Heart left ventricle (tissue), 16 donors: ENCODE results near the gene BRINP1. TPM values are rescaled to one million over a fixed set of nuclear protein-coding genes. Genes with fewer than 3 reads are reported as not detected.

ENCODE experiments used
- ATAC-seq, 4 donors: fragments of 200-7000 bp; cut with Tn5 transposase; one replicate each; pipeline ENCODE4 v1.9.1; 2020 to 2022; ENCODE audit warnings: moderate library complexity in 4 of 4, mild to moderate bottlenecking in 3 of 4, moderate number of reproducible peaks in 1 of 4
- DNase-seq, 5 donors: peaks; one replicate each; pipeline ENCODE4 v3.0.0-alpha.2; 2020
- H3K27ac ChIP-seq, 12 donors: fragments of 200-600 bp; sonication (generic) in 4 of 12; one replicate each; pipeline versions ENCODE4 v1.5.0 to v1.8.0; 2016 to 2022; ENCODE audit warnings: mild to moderate bottlenecking in 2 of 12
- H3K27me3 ChIP-seq, 9 donors: fragments of 200-600 bp; sonication (generic) in 2 of 9; one replicate each; pipeline versions ENCODE4 v1.5.1 to v1.8.0; 2016 to 2022; ENCODE audit warnings: mild to moderate bottlenecking in 3 of 9
- H3K36me3 ChIP-seq, 9 donors: fragments of 200-600 bp; sonication (generic) in 2 of 9; one replicate each; pipeline versions ENCODE4 v1.5.0 to v1.8.0; 2018 to 2022; ENCODE audit warnings: mild to moderate bottlenecking in 2 of 9
- H3K4me1 ChIP-seq, 12 donors: fragments of 200-600 bp; sonication (generic) in 4 of 12; one replicate each; pipeline versions ENCODE4 v1.5.0 to v1.8.0; 2016 to 2022; ENCODE audit warnings: mild to moderate bottlenecking in 3 of 12
- H3K4me3 ChIP-seq, 12 donors: fragments of 200-600 bp; sonication (generic) in 4 of 12; one replicate each; pipeline versions ENCODE4 v1.5.0 to v1.8.0; 2017 to 2022; ENCODE audit warnings: mild to moderate bottlenecking in 9 of 12, moderate library complexity in 4 of 12
- H3K9me3 ChIP-seq, 12 donors: fragments of 200-600 bp; sonication (generic) in 4 of 12; one replicate each; pipeline versions ENCODE4 v1.5.0 to v1.8.0; 2016 to 2022; ENCODE audit warnings: mild to moderate bottlenecking in 1 of 12
- POLR2A ChIP-seq, 2 donors: fragments of 450-650 bp; IDR thresholded peaks; one replicate each; pipeline ENCODE4 v1.6.1; 2017; ENCODE audit warnings: antibody characterized with exemption in 2 of 2, mild to moderate bottlenecking in 2 of 2, moderate library complexity in 2 of 2
- WGBS, 4 donors: extraction: QIAGEN DNeasy Blood & Tissue Kit in 2 of 4; methylation state at CpG; one replicate each; pipeline versions ENCODE4 v1.1.5 to v1.1.7; 2013 to 2018; 5-methylcytosine and 5-hydroxymethylcytosine counted together
- intact Hi-C, 10 donors: fragments of 100-400 bp; cut with DNase I; formaldehyde crosslinking; loops; one replicate each; pipeline versions ENCODE4 v1.11.1 to v1.14.2; 2022
- polyA plus RNA-seq, 2 donors: library from polyadenylated mRNA; stranded (reverse); fragments of 200-250 nt; gene quantifications; one replicate each; pipeline ENCODE4 v1.2.3, GENCODE V29; 2013
- total RNA-seq, 9 donors: library from RNA; depleted of rRNA in 2 of 9; stranded (reverse); fragments of >200 nt in 2 of 9; fragmentation: NEBNext Ultra II Directional in 3 of 9; extraction: Animal tissue kit (Norgen Biotek cat#: 25700) in 3 of 9; gene quantifications; one replicate each; pipeline versions ENCODE4 v1.1.0 to v1.2.4, GENCODE V29; 2016 to 2023
- TF ChIP-seq, protein P1 (sequence below), 12 donors: fragments of 200-600 bp; sonication (generic) in 4 of 12; IDR thresholded peaks; one replicate each; pipeline versions ENCODE4 v1.5.0 to v1.8.0; 2018 to 2022; ENCODE audit warnings: antibody characterized with exemption in 12 of 12, mild to moderate bottlenecking in 5 of 12
- donor health status: ischemic (EF 13 %, LVEDD 7.1; RV severe dilation, severe dysfunction).
- donor health status: healthy with polysubstance abuse.
- donor health status: DM: no; HTN: yes; CAD: no.
- donor health status: DM: no; HTN: no; CAD: no.
- donor health status: ischemic (EF 25% LVEDD 6.9; RV normal size, moderate dysfunction).
- donor health status: ischemic (EF 25% LVEDD 5.7; RV mildly dilated, moderate dysfunction).
- donor health status: healthy.
- donor health status: DM: yes; HTN: yes; CAD: no.
- donor health status: ischemic (EF 35%, LVEDD 5.7; RV mildly dilated, moderate dysfunction).
- donor health status: nonischemic (EF 11% LVEDD 7.7; RV severe dilation, severe dysfunction).
- donor health status: DM: yes; HTN: yes; CAD: no.
- donor health status: PGD.
- donor health status: ischemic (EF 29% LVEDD 5.4; RV normal size, mild dysfunction).
- donor health status: nonischemic (EF 23%, LVEDD 6.1; RV moderate dilation, normal function).

Gene BRINP1
- total and polyA plus RNA-seq, 11 donors: 0.04 to 7.1 (median 0.40) TPM; not detected in 1

DNA sequence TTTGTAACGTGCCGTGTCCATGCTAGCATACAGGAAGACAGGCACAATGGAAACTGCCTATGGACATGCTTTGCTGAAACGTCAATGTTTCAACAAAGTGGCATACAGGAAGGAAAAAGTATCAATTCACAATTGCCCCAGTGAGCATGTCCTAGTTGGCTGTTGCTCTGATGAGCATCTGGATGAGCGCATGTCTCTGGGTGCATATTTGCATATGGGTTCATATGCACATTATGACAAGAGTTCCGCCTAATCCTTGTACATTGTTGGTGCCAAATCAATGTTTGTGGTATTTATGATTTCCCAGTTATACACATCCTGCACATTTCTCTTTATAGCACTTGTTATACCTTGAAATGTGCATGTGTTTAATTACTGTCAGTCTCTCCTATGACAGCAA, 58.5 kb downstream of the BRINP1 start:
- intact Hi-C loops: loop anchor here in 1 of 10 donors (10.0 kb wide), 1 partner anchor 64 kb away; no protein-coding TSS in a partner anchor
- Histone ChIP-seq H3K4me3 (no peak overlapping the region), H3K9me3 (no peaks in the 10 kb centered on the region), H3K4me1 (no peaks in the 10 kb centered on the region), H3K27ac (no peak overlapping the region), H3K27me3 (no peaks in the 10 kb centered on the region), H3K36me3 (no peaks in the 10 kb centered on the region)
- WGBS, 4 donors: 62 to 71% (median 65%) methylated on average over 5 of the region's 5 CpGs
- no peak for ATAC-seq
- TF ChIP-seq POLR2A (IDR thresholded peaks at IDR 0.05): no peak
- TF ChIP-seq, protein P1, sequence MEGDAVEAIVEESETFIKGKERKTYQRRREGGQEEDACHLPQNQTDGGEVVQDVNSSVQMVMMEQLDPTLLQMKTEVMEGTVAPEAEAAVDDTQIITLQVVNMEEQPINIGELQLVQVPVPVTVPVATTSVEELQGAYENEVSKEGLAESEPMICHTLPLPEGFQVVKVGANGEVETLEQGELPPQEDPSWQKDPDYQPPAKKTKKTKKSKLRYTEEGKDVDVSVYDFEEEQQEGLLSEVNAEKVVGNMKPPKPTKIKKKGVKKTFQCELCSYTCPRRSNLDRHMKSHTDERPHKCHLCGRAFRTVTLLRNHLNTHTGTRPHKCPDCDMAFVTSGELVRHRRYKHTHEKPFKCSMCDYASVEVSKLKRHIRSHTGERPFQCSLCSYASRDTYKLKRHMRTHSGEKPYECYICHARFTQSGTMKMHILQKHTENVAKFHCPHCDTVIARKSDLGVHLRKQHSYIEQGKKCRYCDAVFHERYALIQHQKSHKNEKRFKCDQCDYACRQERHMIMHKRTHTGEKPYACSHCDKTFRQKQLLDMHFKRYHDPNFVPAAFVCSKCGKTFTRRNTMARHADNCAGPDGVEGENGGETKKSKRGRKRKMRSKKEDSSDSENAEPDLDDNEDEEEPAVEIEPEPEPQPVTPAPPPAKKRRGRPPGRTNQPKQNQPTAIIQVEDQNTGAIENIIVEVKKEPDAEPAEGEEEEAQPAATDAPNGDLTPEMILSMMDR (IDR thresholded peaks at IDR 0.05): no peak
- DNase-seq: no peak

DNA sequence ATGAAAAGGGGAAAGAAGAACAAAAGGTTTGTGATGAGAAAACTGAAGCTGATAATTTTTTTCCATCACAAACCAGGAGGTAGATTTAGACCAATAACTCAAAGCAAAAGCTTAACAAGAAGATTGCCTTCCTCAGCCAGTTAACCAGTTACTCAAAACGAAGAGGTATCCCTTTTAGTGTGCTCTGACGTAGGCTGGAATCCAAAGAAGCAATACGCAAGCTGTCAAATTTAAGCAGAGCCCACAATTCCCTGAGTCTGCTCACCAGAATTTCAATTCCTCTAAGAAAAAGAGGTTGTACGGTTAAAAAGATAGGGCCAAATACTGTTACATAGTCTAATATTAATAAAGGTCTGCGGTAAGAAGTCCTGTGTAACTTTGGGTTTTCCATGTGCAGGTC, 61.8 kb downstream of the BRINP1 start:
- no peak for DNase-seq
- no peaks in the 10 kb centered on the region for H3K36me3 ChIP-seq
- ATAC-seq: no peak
- no peak overlapping the region for H3K27ac ChIP-seq
- no peaks in the 10 kb centered on the region for H3K27me3 ChIP-seq
- no peaks in the 10 kb centered on the region for H3K9me3 ChIP-seq
- no peaks in the 10 kb centered on the region for H3K4me1 ChIP-seq
- 80 to 85% (median 81%) methylated on average over 5 of the region's 5 CpGs for WGBS, 4 donors
- no peak overlapping the region for H3K4me3 ChIP-seq
- intact Hi-C loops: no loop called here
- TF ChIP-seq, protein P1 (IDR thresholded peaks at IDR 0.05): no peak
- no peak for TF ChIP-seq POLR2A (IDR thresholded peaks at IDR 0.05)

DNA sequence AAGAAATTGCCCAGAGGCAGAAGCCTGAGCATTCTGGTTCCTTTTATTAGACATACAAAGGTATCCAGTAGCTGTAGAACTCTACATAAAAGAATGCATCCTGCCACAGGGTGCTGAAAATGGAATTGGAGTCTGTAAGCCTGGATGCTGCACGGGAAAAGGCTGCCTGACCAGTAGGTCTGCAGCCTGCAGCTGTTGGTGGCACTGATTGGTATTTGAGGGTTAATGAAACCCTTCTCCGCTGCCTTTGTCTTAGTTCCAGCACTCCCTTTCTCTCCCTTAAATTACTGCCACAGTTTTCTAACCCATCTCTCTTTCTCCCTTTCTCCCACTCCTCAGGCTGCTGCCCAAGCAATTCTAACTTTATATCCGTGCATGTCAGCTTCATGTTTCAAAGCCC, 64.7 kb downstream of the BRINP1 start:
- TF ChIP-seq, protein P1 (IDR thresholded peaks at IDR 0.05): no peak
- TF ChIP-seq POLR2A (IDR thresholded peaks at IDR 0.05): no peak
- Histone ChIP-seq H3K9me3 (no peaks in the 10 kb centered on the region), H3K4me3 (no peak overlapping the region), H3K36me3 (no peaks in the 10 kb centered on the region), H3K4me1 (no peaks in the 10 kb centered on the region), H3K27me3 (no peaks in the 10 kb centered on the region), H3K27ac (no peak overlapping the region)
- 47 to 59% (median 58%) methylated on average over 3 of the region's 3 CpGs for WGBS, 4 donors
- no peak for ATAC-seq
- DNase-seq: no peak
- intact Hi-C loops: no loop called here

DNA sequence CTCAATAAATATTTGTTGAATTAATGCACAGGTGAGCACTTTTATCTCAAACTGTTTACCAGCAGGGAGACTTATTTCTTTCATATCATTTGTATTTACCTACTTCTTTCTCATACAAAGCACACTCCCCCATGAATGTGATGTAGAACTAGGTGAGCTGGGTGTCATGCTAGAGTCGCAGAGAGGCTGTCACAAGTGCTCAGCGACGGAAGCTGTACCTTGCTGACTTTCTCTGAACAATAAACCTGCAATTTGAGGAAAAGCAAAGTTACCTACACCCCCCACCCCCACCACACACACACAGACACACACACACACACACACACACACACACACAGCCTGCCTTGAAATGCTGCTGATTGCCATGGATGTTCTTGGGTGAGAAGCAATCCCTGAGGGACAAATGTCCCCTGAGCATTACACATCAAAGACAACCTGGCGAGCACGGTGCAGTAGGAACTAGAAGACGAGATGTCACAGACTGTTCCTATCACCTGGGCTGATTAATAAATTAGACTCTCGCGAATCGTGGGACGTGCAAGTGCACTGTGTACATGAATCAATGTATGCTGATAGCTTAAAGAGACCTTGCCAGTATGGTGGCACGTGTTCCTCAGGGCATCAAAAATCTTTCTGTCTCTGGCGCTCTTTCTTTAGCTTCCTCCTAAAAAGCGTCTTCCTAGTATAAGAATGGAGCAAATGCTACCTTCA, 66.1 kb downstream of the BRINP1 start:
- 86 to 90% (median 88%) methylated on average over 11 to 13 of the region's 13 CpGs for WGBS, 4 donors
- no peaks in the 10 kb centered on the region for H3K36me3 ChIP-seq
- TF ChIP-seq, protein P1 (IDR thresholded peaks at IDR 0.05): no peak

More for the DNA sequence above, 66.1 kb downstream of the BRINP1 start:
- intact Hi-C loops: no loop called here
- no peak for DNase-seq
- no peaks in the 10 kb centered on the region for H3K27me3 ChIP-seq
- H3K4me1 ChIP-seq: no peaks in the 10 kb centered on the region
- no peak for ATAC-seq
- no peak overlapping the region for H3K27ac ChIP-seq
- no peak overlapping the region for H3K4me3 ChIP-seq
- no peaks in the 10 kb centered on the region for H3K9me3 ChIP-seq
